Erythroblast (primary cell): ENCODE results near the gene TMEM235.

Experiments
- GATA1 ChIP-seq: IDR thresholded peaks from 2 replicates; pipeline ENCODE4 v1.6.1; 2011; ENCODE audit warnings: low read depth, mild to moderate bottlenecking, control low read depth, low read length, moderate library complexity
- POLR2A ChIP-seq: IDR thresholded peaks from 2 replicates; pipeline ENCODE4 v1.6.1; 2011; ENCODE audit warnings: mild to moderate bottlenecking, low read length

GRCh38 chr17:78211032-78211431, 20.4 kb upstream of the TMEM235 start:
- TF ChIP-seq POLR2A (no peak), GATA1 (no peak)
